Endodermal cell (in vitro differentiated cells): ENCODE measurements around the gene AUTS2. TPM values are rescaled to one million over a fixed set of nuclear protein-coding genes. Genes with fewer than 3 reads are reported as not detected.

Source experiments
- DNase-seq: peaks from one replicate; pipeline ENCODE4 v3.0.0-alpha.2; 2017
- H3K27ac ChIP-seq: 2 replicates; pipeline ENCODE4 v1.5.1; 2013; ENCODE audit warnings: mild to moderate bottlenecking, low read depth, low read length, moderate library complexity
- H3K27me3 ChIP-seq: 2 replicates; pipeline ENCODE4 v1.6.1; 2013; ENCODE audit warnings: mild to moderate bottlenecking, low read length, moderate library complexity; ENCODE audit not compliant: insufficient read depth, control insufficient read depth, poor library complexity, severe bottlenecking
- H3K36me3 ChIP-seq: 2 replicates; pipeline ENCODE4 v1.7.0; 2013; ENCODE audit warnings: mild to moderate bottlenecking, low read length, moderate library complexity; ENCODE audit not compliant: control insufficient read depth, insufficient read depth
- H3K4me1 ChIP-seq: one replicate; pipeline ENCODE4 v1.7.0; 2013; ENCODE audit warnings: low read length; ENCODE audit not compliant: control insufficient read depth, insufficient read depth
- H3K4me3 ChIP-seq: 2 replicates; pipeline ENCODE4 v1.5.1; 2013; ENCODE audit warnings: mild to moderate bottlenecking, low read length, moderate library complexity
- H3K9ac ChIP-seq: 2 replicates; pipeline ENCODE4 v1.6.1; 2013; ENCODE audit warnings: mild to moderate bottlenecking, low read length, moderate library complexity; ENCODE audit not compliant: poor library complexity, severe bottlenecking; ENCODE audit errors: extremely low read depth
- H3K9me3 ChIP-seq: 2 replicates; pipeline ENCODE4 v1.6.1; 2013; ENCODE audit warnings: mild to moderate bottlenecking, low read length, moderate library complexity; ENCODE audit not compliant: control insufficient read depth
- H3K27ac Mint-ChIP-seq: 2 replicates; pipeline ENCODE4 v1.8.0; 2020; ENCODE audit warnings: mixed read lengths
- H3K27me3 Mint-ChIP-seq: 2 replicates; pipeline ENCODE4 v1.8.0; 2021; ENCODE audit warnings: mild to moderate bottlenecking, mixed read lengths; ENCODE audit not compliant: insufficient read depth
- H3K36me3 Mint-ChIP-seq: 2 replicates; pipeline ENCODE4 v1.8.0; 2020; ENCODE audit warnings: low read depth, mixed read lengths
- H3K4me1 Mint-ChIP-seq: 2 replicates; pipeline ENCODE4 v1.8.0; 2020; ENCODE audit warnings: mixed read lengths
- H3K4me3 Mint-ChIP-seq: 2 replicates; pipeline ENCODE4 v1.8.0; 2020; ENCODE audit warnings: mild to moderate bottlenecking, moderate library complexity, mixed read lengths
- H3K9me3 Mint-ChIP-seq: 2 replicates; pipeline ENCODE4 v1.8.0; 2020; ENCODE audit warnings: mild to moderate bottlenecking, mixed read lengths
- WGBS, 2 experiments: methylation state at CpG; one replicate each; pipeline versions ENCODE4 v1.1.5 to v1.1.7; 2013; ENCODE audit warnings: missing lambda C conversion rate in 2 of 2, mixed read lengths in 1 of 2; ENCODE audit not compliant: insufficient coverage in 1 of 2, insufficient read length in 1 of 2; 5-methylcytosine and 5-hydroxymethylcytosine counted together
- total RNA-seq, 2 donors: library from RNA; stranded (reverse); fragmentation: NEBNext Ultra II Directional in 1 of 2; extraction: Animal tissue kit (Norgen Biotek cat#: 25700) in 1 of 2; gene quantifications; 2 replicates in 1 of 2; 3 replicates in 1 of 2; pipeline ENCODE4 v1.2.1, GENCODE V29; 2021
- TF ChIP-seq, protein P1 (sequence below): fragments of 200-600 bp; sonication (generic); conservative IDR thresholded peaks from 2 replicates; pipeline ENCODE4 v1.5.0; 2021; ENCODE audit warnings: antibody characterized with exemption, mild to moderate bottlenecking

AUTS2 gene
- total RNA-seq, 2 donors from 2014 or later, result 76.8 to 106 TPM

DNA sequence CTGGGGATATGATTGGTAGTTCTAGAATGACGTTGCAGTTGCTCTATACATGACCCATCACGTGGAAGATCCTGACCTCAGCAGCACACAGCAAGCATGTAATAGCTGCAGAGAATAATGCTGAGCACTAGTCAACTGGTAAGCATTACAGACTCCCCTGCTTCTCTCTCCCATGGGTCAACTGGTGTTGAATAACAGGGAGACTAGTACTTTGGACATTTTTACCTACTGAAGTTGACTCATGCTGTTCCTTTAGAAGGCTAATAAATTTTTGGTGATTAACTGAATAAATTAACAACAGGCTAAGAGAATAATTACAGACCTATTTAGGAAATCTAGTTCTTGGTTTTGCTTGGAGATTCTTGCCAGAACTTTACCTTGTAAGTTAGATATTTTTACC is 234.1 kb downstream of the AUTS2 start:
- Mint-ChIP-seq H3K4me1 (peaks cover 57% of the 10 kb centered on the region), H3K27me3 (no peaks in the 10 kb centered on the region), H3K36me3 (no peaks in the 10 kb centered on the region), H3K9me3 (peaks cover 3% of the 10 kb centered on the region), H3K4me3 (no peak overlapping the region), H3K27ac (peak overlapping the region; percentile 49)
- H3K27me3 ChIP-seq, result no peaks in the 10 kb centered on the region
- DNase-seq, result no peak
- no peak overlapping the region for H3K27ac ChIP-seq
- H3K36me3 ChIP-seq, result no peaks in the 10 kb centered on the region
- TF ChIP-seq, protein P1, sequence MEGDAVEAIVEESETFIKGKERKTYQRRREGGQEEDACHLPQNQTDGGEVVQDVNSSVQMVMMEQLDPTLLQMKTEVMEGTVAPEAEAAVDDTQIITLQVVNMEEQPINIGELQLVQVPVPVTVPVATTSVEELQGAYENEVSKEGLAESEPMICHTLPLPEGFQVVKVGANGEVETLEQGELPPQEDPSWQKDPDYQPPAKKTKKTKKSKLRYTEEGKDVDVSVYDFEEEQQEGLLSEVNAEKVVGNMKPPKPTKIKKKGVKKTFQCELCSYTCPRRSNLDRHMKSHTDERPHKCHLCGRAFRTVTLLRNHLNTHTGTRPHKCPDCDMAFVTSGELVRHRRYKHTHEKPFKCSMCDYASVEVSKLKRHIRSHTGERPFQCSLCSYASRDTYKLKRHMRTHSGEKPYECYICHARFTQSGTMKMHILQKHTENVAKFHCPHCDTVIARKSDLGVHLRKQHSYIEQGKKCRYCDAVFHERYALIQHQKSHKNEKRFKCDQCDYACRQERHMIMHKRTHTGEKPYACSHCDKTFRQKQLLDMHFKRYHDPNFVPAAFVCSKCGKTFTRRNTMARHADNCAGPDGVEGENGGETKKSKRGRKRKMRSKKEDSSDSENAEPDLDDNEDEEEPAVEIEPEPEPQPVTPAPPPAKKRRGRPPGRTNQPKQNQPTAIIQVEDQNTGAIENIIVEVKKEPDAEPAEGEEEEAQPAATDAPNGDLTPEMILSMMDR, result no peak
- H3K9ac ChIP-seq, result no peak overlapping the region
- H3K4me3 ChIP-seq, result no peak overlapping the region
- H3K9me3 ChIP-seq, result no peaks in the 10 kb centered on the region
- 61% methylated on average over 2 of the region's 2 CpGs; no CpG with 5 or more reads in 1 of the 2 experiments for WGBS, 2 experiments
- H3K4me1 ChIP-seq, result peaks cover 3% of the 10 kb centered on the region

DNA sequence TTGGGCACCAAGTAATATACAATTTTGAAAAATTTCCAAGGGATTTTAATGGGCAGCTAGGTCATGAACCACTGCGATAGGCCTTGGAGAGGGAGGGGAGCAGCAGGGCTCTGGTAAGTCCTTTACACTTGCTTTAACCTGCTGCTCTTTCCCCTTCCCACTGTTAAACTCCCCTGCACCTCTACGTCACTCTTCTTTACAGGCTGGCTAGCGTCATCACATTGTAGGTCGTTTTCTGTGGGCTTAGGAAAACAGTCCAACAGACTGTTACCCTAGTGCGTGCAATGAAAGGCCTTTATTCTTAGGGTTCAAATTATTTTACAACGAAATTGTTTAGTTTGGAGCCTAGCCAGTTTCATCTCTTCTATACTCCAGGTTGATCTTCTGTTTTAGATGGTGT is 235.7 kb downstream of the AUTS2 start:
- Histone ChIP-seq H3K4me3 (no peak overlapping the region), H3K4me1 (peaks cover 9% of the 10 kb centered on the region), H3K27me3 (no peaks in the 10 kb centered on the region), H3K36me3 (no peaks in the 10 kb centered on the region), H3K27ac (no peak overlapping the region), H3K9ac (no peak overlapping the region), H3K9me3 (no peaks in the 10 kb centered on the region)
- no peaks in the 10 kb centered on the region for H3K36me3 Mint-ChIP-seq
- TF ChIP-seq, protein P1, result no peak
- H3K27ac Mint-ChIP-seq, result no peak overlapping the region
- H3K4me3 Mint-ChIP-seq, result no peak overlapping the region
- H3K9me3 Mint-ChIP-seq, result no peaks in the 10 kb centered on the region
- WGBS, 2 experiments, result 83 to 87% methylated on average over 5 to 6 of the region's 6 CpGs
- no peaks in the 10 kb centered on the region for H3K27me3 Mint-ChIP-seq
- no peak for DNase-seq
- peaks cover 60% of the 10 kb centered on the region for H3K4me1 Mint-ChIP-seq

DNA sequence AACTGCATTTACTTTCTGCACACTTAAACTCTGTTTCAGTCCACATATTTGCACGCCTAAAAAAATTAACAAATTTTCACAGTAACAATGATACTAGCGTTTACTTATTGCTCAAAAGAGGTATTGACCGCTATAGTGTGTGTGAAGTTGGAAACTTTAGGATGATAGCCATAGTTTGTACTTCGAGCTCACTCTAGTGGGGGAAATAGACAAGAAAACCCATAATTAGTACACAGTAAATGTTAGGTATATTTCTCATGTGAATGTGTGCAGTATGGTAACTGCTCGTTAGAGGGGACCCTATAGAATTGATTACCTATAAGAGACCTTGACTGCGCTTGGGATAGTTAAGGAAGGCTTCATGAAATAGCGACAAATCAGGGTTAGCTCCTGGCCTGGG is 238.4 kb downstream of the AUTS2 start:
- no peaks in the 10 kb centered on the region for H3K27me3 Mint-ChIP-seq
- 86 to 89% methylated on average over 3 to 7 of the region's 7 CpGs for WGBS, 2 experiments
- no peaks in the 10 kb centered on the region for H3K36me3 ChIP-seq
- H3K4me3 ChIP-seq, result no peak overlapping the region
- H3K4me1 Mint-ChIP-seq, result peaks cover 75% of the 10 kb centered on the region
- H3K9me3 Mint-ChIP-seq, result no peaks in the 10 kb centered on the region
- peaks cover 14% of the 10 kb centered on the region for H3K4me1 ChIP-seq
- no peak for DNase-seq
- peak overlapping the region; percentile 7 for H3K27ac Mint-ChIP-seq
- no peak overlapping the region for H3K4me3 Mint-ChIP-seq
- no peak overlapping the region for H3K9ac ChIP-seq
- TF ChIP-seq, protein P1, result no peak
- no peak overlapping the region for H3K27ac ChIP-seq
- no peaks in the 10 kb centered on the region for H3K27me3 ChIP-seq
- H3K36me3 Mint-ChIP-seq, result no peaks in the 10 kb centered on the region
- no peaks in the 10 kb centered on the region for H3K9me3 ChIP-seq
